ENCODE data around the gene TMEM127.

TMEM127 gene

DNA sequence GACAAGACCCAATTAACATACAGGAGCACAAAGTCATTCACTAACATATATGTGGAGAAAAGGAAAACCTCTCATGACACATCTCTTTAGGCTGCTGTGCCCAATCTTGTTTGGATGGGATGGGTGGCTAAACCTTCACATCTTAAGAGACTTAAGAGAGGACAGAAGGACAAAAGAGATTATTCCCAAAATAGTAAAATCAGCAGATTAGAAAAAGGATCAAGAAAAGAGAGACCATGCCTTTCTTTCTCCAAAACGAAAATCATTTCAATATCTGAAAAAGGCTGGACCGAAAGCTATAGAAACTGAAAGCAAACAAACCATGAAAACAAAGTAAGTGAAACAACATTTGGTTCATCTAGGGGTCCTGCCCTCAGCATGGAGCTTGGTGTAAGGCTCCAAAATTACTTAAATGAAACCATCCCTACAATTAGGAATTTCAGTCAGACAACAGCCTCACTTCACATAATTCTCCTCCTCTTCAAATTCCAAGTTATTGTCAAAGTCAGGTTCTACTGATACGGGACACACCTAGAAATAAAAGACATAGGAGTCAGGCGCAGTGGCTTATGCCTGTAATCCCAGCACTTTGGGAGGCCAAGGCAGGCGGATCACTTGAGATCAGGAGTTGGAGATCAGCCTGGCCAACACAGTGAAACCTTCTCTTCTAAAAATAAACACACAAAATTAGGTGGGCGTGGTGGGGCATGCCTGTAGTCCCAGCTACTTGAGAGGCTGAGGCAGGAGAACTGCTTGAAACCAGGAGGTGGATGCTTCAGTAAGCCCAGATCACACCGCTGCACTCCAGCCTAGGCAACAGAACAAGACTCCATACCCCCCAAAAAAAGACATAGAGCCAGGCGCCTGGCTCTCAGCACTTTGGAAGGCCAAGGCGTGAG, 62.4 kb downstream of the TMEM127 start:
- no peak for DNase-seq

DNA sequence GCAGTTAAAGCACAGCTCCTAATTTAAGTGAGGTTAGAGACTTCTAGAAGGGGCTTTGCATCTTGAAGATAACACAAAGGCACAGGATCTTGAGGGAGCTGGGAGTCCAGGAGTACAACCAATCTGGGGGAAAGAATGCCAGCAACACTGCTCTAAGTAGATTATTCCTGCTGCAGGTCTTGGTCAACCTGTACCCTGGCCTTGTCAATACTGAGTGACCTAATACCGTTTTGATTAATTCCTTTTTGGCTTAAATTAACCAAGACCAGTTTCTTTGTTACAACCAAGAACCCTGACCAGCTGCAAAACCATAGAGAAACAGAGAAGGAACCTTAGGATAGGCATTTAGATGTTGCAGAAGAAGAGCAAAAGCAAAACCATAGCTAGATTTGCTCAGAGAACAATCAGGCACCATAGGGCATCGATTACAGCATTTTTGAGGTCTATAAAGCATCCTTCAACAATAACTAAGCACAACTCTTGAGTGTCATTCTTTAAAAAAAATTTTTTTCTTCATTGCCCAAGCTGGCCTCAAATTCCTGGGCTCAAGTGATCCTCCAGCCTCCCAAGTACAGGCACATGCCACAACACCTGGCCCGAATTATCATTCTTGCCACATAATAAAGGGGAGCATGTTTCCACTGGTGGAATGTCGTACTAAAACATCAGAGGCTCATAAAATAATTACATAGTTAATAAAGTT, 63.5 kb downstream of the TMEM127 start:
- DNase-seq = no peak

DNA sequence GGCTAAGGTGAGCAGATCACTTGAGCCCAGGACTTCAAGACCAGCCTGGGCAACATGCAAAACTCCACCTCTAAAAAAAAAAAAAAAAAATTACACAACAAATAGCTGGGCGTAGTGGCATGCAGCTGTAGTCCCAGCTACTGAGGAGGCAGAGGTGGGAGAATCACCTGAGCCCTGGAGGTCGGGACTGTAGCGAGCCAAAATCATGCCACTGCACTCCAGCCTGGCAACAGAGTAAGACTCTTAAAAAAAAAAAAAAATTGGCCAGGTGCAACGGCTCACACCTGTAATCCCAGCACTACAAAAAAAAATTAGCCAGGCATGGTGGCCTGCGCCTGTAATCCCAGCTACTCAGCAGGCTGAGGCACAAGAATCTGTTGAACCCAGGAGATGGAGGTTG, 64.5 kb downstream of the TMEM127 start:
- no peak for DNase-seq

DNA sequence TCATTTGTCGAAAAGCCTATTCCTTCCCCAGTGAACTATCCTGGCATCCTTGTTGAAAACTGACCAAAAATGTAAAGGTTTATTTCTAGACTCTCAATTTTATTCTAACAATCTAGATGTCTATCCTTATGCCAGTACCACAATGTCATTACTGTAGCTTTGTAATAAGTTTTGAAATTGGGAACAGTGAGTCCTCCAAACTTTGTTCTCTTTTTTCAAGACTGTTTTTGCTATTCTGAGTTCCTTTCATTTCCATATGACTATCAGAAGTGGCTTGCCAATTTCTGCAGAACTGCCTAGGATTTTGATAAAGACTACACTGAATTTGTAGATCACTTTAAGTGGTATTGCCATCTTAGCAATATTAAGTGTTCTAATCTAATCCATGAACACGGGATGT, 66.9 kb downstream of the TMEM127 start:
- no peak for DNase-seq

All from activated CD4-positive, alpha-beta T cell treated with anti-CD3 and anti-CD28 coated beads for 48 hours (primary cell).